Measurements from ENCODE around the gene ELP1. TPM values are rescaled to one million over a fixed set of nuclear protein-coding genes. Genes with fewer than 3 reads are reported as not detected.
"Not testable (repeated sequence)": the region's sequence is repeated elsewhere in the genome, so short reads cannot be mapped to it uniquely, and the experiment has no call there.

Gene ELP1
- total RNA-seq, 4 donors from 2014 or later = 9.4 to 24.3 (median 13.5) TPM

- DNase-seq = no peak
- no peak for TF ChIP-seq POLR2A (IDR thresholded peaks at IDR 0.05)
- Histone ChIP-seq H3K4me1 (peaks cover 8 to 9% of the 10 kb centered on the region in 2 donors), H3K4me3 (no peak overlapping the region), H3K27me3 (no peaks in the 10 kb centered on the region), H3K27ac (no peak overlapping the region), H3K36me3 (peaks cover 0 to 3% of the 10 kb centered on the region in 2 donors), H3K9me3 (no peaks in the 10 kb centered on the region)
- in situ Hi-C loops (cut with MboI; ENCODE audit: low sequenced_read_pairs in 4 of 4) (loop anchor here in 1 of 4 donors (25.0 kb wide), 1 partner anchor 110 kb away; the partner anchor contains the start of genes ACTL7A and ACTL7B), intact Hi-C loops (cut with DNase I; ENCODE audit: low total_unique reads) (no loop called here)
- ATAC-seq = no peak
These were observed 38.8 kb upstream of the ELP1 start for GRCh38 chr9:108972626-108973209.

- H3K27ac ChIP-seq = no peak overlapping the region
- no peak overlapping the region for H3K4me3 ChIP-seq
- ATAC-seq = no peak
These were observed 38.3 kb upstream of the ELP1 start for GRCh38 chr9:108972186-108972585.

GRCh38 chr9:108971392-108971791, 37.5 kb upstream of the ELP1 start:
- intact Hi-C loops (cut with DNase I; ENCODE audit: low total_unique reads); H3K4me3 ChIP-seq; ATAC-seq; H3K9me3 ChIP-seq; H3K36me3 ChIP-seq; DNase-seq; H3K27me3 ChIP-seq; H3K27ac ChIP-seq; H3K4me1 ChIP-seq: not testable (repeated sequence)
- in situ Hi-C loops (cut with MboI; ENCODE audit: low sequenced_read_pairs in 4 of 4) = loop anchor here in 1 of 4 donors (25.0 kb wide), 1 partner anchor 109 kb away; the partner anchor contains the start of genes ACTL7A and ACTL7B

More at GRCh38 chr9:108972186-108972585, 38.3 kb upstream of the ELP1 start:
- DNase-seq = no peak
- in situ Hi-C loops (cut with MboI; ENCODE audit: low sequenced_read_pairs in 4 of 4) = loop anchor here in 1 of 4 donors (25.0 kb wide), 1 partner anchor 110 kb away; the partner anchor contains the start of genes ACTL7A and ACTL7B
- Histone ChIP-seq H3K36me3 (peaks cover 0 to 3% of the 10 kb centered on the region in 2 donors), H3K27me3 (no peaks in the 10 kb centered on the region), H3K9me3 (no peaks in the 10 kb centered on the region), H3K4me1 (peaks cover 8 to 9% of the 10 kb centered on the region in 2 donors)
- intact Hi-C loops (cut with DNase I; ENCODE audit: low total_unique reads) = no loop called here
- TF ChIP-seq POLR2A (IDR thresholded peaks at IDR 0.05) (no peak), CTCF (IDR thresholded peaks at IDR 0.05 in 4 of 5, conservative IDR thresholded peaks at IDR 0.05 in 1 of 5) (no peak)

GRCh38 chr9:108967916-108968315, 34.0 kb upstream of the ELP1 start:
- no peaks in the 10 kb centered on the region for H3K9me3 ChIP-seq
- TF ChIP-seq POLR2A (IDR thresholded peaks at IDR 0.05) (no peak), CTCF (IDR thresholded peaks at IDR 0.05 in 4 of 5, conservative IDR thresholded peaks at IDR 0.05 in 1 of 5) (no peak)
- in situ Hi-C loops (cut with MboI; ENCODE audit: low sequenced_read_pairs in 4 of 4) = loop anchor here in 1 of 4 donors (25.0 kb wide), 1 partner anchor 106 kb away; the partner anchor contains the start of genes ACTL7A and ACTL7B
- DNase-seq = no peak
- ATAC-seq = no peak
- no peaks in the 10 kb centered on the region for H3K36me3 ChIP-seq
- intact Hi-C loops (cut with DNase I; ENCODE audit: low total_unique reads) = no loop called here
- no peak overlapping the region for H3K4me3 ChIP-seq
- H3K27me3 ChIP-seq = no peaks in the 10 kb centered on the region
- no peak overlapping the region for H3K27ac ChIP-seq
- no peaks in the 10 kb centered on the region for H3K4me1 ChIP-seq

GRCh38 chr9:108963459-108964143, 29.7 kb upstream of the ELP1 start:
- no peak overlapping the region for H3K27ac ChIP-seq
- no peaks in the 10 kb centered on the region for H3K9me3 ChIP-seq
- no peaks in the 10 kb centered on the region for H3K4me1 ChIP-seq
- H3K36me3 ChIP-seq = no peaks in the 10 kb centered on the region
- DNase-seq = no peak
- H3K27me3 ChIP-seq = no peaks in the 10 kb centered on the region
- ATAC-seq = no peak
- intact Hi-C loops (cut with DNase I; ENCODE audit: low total_unique reads) = no loop called here
- H3K4me3 ChIP-seq = no peak overlapping the region
- TF ChIP-seq POLR2A (IDR thresholded peaks at IDR 0.05) (no peak), CTCF (IDR thresholded peaks at IDR 0.05 in 4 of 5, conservative IDR thresholded peaks at IDR 0.05 in 1 of 5) (no peak)
- in situ Hi-C loops (cut with MboI; ENCODE audit: low sequenced_read_pairs in 4 of 4) = loop anchor here in 1 of 4 donors (25.0 kb wide), 1 partner anchor 101 kb away; the partner anchor contains the start of genes ACTL7A and ACTL7B

All from gastrocnemius medialis (tissue), 4 donors.